Measurements from ENCODE around the gene SOX15.
"Not testable (repeated sequence)": the region's sequence is repeated elsewhere in the genome, so short reads cannot be mapped to it uniquely, and the experiment has no call there.

SOX15 gene

DNA sequence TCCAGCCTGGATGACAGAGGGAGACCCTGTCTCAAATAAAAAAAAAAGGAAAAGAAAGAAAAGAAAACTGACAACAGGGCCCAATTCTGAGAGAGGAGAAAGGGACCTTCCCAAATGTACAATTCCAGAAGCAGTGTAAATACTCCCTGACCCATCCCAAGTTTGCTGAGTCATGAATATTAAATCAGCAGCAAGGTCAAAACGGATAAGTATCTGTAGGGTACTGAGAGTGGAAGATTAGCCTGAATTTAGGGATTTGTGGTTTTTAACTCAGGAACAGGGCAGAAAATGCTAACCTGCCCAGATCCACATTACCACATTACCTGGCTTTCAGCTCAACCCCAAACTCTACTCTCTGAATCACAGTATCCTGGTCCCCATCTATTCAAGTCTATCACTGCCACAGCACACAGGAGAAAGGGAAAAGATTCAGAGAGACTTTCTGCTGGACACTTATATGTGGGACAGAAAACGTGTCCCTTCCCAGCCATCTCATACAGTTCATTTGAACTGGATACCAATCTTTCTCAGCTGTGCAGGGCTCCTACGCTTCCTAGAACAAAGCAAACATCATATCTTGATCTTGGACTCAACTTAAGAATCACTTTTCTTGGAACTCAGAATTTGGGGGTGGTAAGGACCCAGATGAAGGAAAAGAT lies 21.9 kb upstream of the SOX15 start:
- no peaks in the 10 kb centered on the region for H3K9me3 ChIP-seq (ENCODE audit: severe bottlenecking)
- peaks cover 49% of the 10 kb centered on the region for H3K36me3 ChIP-seq (ENCODE audit: low read depth)
- H3K27me3 ChIP-seq (ENCODE audit: insufficient read depth, poor library complexity, severe bottlenecking): no peaks in the 10 kb centered on the region
- TF ChIP-seq, protein P1, sequence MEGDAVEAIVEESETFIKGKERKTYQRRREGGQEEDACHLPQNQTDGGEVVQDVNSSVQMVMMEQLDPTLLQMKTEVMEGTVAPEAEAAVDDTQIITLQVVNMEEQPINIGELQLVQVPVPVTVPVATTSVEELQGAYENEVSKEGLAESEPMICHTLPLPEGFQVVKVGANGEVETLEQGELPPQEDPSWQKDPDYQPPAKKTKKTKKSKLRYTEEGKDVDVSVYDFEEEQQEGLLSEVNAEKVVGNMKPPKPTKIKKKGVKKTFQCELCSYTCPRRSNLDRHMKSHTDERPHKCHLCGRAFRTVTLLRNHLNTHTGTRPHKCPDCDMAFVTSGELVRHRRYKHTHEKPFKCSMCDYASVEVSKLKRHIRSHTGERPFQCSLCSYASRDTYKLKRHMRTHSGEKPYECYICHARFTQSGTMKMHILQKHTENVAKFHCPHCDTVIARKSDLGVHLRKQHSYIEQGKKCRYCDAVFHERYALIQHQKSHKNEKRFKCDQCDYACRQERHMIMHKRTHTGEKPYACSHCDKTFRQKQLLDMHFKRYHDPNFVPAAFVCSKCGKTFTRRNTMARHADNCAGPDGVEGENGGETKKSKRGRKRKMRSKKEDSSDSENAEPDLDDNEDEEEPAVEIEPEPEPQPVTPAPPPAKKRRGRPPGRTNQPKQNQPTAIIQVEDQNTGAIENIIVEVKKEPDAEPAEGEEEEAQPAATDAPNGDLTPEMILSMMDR (IDR thresholded peaks at IDR 0.05; ENCODE audit: poor library complexity, severe bottlenecking): no peak
- DNase-seq (ENCODE audit: low spot score) (no peak), ATAC-seq (ENCODE audit: low read depth) (no peak)
- no peak overlapping the region for H3K4me3 ChIP-seq (ENCODE audit: severe bottlenecking)
- H3K27ac ChIP-seq (ENCODE audit: poor library complexity, severe bottlenecking): no peak overlapping the region
- peaks cover 16% of the 10 kb centered on the region for H3K4me1 ChIP-seq (ENCODE audit: insufficient read depth, poor library complexity, severe bottlenecking)

DNA sequence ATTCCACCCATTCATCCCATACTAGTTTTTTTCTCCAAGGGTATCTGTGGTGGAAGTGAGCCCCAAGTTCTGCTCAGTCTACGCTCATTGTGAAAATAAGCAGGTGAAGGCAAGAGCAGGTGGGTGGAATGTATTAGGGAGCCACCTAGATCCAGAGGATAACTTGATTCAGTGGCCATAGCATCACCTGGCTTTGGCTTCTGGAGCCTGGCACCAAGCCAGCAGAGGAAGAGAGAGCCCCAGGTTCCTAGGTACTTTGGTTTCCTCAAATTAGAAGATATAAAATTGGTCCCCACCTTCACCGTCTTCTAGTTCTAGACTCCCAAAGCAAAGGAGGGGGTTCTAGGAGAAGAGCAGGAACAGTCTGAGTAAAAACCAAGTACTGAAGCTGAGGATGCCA lies 20.7 kb upstream of the SOX15 start:
- Histone ChIP-seq H3K9me3 (ENCODE audit: severe bottlenecking) (no peaks in the 10 kb centered on the region), H3K27me3 (ENCODE audit: insufficient read depth, poor library complexity, severe bottlenecking) (no peaks in the 10 kb centered on the region), H3K4me3 (ENCODE audit: severe bottlenecking) (no peak overlapping the region), H3K4me1 (ENCODE audit: insufficient read depth, poor library complexity, severe bottlenecking) (peaks cover 16% of the 10 kb centered on the region), H3K27ac (ENCODE audit: poor library complexity, severe bottlenecking) (no peak overlapping the region), H3K36me3 (ENCODE audit: low read depth) (peaks cover 60% of the 10 kb centered on the region)
- TF ChIP-seq, protein P1 (IDR thresholded peaks at IDR 0.05; ENCODE audit: poor library complexity, severe bottlenecking): no peak
- ATAC-seq (ENCODE audit: low read depth) (no peak), DNase-seq (ENCODE audit: low spot score) (no peak)

DNA sequence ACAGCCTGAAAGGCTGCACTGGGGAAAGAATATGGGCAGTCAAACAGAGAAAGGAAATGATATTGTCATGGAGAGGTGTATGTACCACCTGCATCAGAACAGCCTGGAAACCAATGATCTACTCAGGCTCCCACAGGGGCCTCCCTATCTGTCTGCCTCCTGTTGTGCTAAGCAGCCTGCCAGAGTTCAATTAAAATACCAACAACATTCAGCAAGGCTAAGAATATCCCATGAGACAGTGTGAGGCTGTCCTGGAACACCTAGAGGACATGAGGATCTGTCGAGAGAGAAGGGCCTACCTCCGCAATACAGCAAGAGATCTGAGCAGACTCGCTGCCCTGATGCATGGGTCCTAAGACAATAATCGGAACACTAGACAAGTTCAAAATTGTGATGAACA lies 16.4 kb upstream of the SOX15 start:
- H3K27ac ChIP-seq (ENCODE audit: poor library complexity, severe bottlenecking): no peak overlapping the region
- no peaks in the 10 kb centered on the region for H3K9me3 ChIP-seq (ENCODE audit: severe bottlenecking)
- H3K4me1 ChIP-seq (ENCODE audit: insufficient read depth, poor library complexity, severe bottlenecking): no peaks in the 10 kb centered on the region
- H3K36me3 ChIP-seq (ENCODE audit: low read depth): peaks cover 81% of the 10 kb centered on the region
- DNase-seq (ENCODE audit: low spot score) (no peak), ATAC-seq (ENCODE audit: low read depth) (no peak)
- H3K4me3 ChIP-seq (ENCODE audit: severe bottlenecking): no peak overlapping the region
- no peaks in the 10 kb centered on the region for H3K27me3 ChIP-seq (ENCODE audit: insufficient read depth, poor library complexity, severe bottlenecking)
- TF ChIP-seq, protein P1 (IDR thresholded peaks at IDR 0.05; ENCODE audit: poor library complexity, severe bottlenecking): no peak

DNA sequence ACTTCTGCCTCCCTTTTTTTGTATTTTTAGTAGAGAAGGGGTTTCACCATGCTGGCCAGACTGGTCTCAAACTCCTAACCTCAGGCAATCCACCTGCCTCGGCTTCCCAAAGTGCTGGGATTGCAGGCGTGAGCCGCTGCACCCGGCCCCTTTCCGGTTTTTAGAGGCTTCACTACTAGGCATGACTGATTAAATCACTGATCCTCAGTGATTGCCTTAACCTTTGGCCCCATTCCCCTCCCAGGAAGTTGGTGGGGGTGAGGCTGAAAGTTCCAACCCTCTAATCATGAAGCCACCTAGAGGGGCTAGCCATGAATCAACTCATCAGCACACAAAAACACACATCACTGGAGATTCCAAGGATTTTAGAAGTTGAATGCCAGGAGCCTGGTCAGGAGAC lies 7.7 kb upstream of the SOX15 start:
- H3K4me1 ChIP-seq (ENCODE audit: insufficient read depth, poor library complexity, severe bottlenecking); ATAC-seq (ENCODE audit: low read depth); DNase-seq (ENCODE audit: low spot score); H3K9me3 ChIP-seq (ENCODE audit: severe bottlenecking); H3K27me3 ChIP-seq (ENCODE audit: insufficient read depth, poor library complexity, severe bottlenecking); H3K4me3 ChIP-seq (ENCODE audit: severe bottlenecking); H3K27ac ChIP-seq (ENCODE audit: poor library complexity, severe bottlenecking): not testable (repeated sequence)
- H3K36me3 ChIP-seq (ENCODE audit: low read depth): peaks cover 98% of the 10 kb centered on the region

DNA sequence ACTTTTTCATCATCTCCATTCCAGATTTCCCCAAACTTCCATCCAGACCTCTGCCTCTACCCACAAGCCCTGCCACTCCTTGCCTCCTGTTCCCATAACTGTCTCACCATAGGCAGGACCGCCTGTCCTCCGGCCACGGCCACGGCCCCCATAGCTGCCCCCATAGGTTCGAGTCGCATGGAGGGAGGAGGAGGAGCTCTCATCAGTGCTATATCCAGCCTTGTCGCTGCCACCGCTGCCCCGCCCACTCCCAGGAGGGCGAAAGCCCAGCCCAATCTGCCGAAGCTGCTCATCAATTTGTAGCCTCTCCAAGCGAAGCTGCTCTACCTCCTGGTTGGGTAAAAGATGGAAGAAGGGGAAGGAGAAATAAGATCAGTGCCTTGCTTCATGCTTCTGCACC lies 3.4 kb upstream of the SOX15 start:
- Histone ChIP-seq H3K36me3 (ENCODE audit: low read depth) (peaks cover 73% of the 10 kb centered on the region), H3K27me3 (ENCODE audit: insufficient read depth, poor library complexity, severe bottlenecking) (no peaks in the 10 kb centered on the region), H3K27ac (ENCODE audit: poor library complexity, severe bottlenecking) (no peak overlapping the region), H3K4me1 (ENCODE audit: insufficient read depth, poor library complexity, severe bottlenecking) (peaks cover 12% of the 10 kb centered on the region), H3K9me3 (ENCODE audit: severe bottlenecking) (no peaks in the 10 kb centered on the region), H3K4me3 (ENCODE audit: severe bottlenecking) (no peak overlapping the region)
- TF ChIP-seq, protein P1 (IDR thresholded peaks at IDR 0.05; ENCODE audit: poor library complexity, severe bottlenecking): no peak
- ATAC-seq (ENCODE audit: low read depth): no peak
- no peak for DNase-seq (ENCODE audit: low spot score)

Data from RWPE2 (cell line).